Stimulated activated CD4-positive, alpha-beta T cell treated with anti-CD3 and anti-CD28 coated beads, Interleukin-4, amount 100 ng/mL, for 48 hours (primary cell): Measurements from ENCODE around the gene ZBED6.
"Not testable (repeated sequence)": the region's sequence is repeated elsewhere in the genome, so short reads cannot be mapped to it uniquely, and the experiment has no call there.

Experiments used
- DNase-seq, 2 donors: peaks; one replicate each; pipeline ENCODE4 v3.0.0-alpha.2; 2020; ENCODE audit warnings: low read depth in 2 of 2

Gene ZBED6

DNA sequence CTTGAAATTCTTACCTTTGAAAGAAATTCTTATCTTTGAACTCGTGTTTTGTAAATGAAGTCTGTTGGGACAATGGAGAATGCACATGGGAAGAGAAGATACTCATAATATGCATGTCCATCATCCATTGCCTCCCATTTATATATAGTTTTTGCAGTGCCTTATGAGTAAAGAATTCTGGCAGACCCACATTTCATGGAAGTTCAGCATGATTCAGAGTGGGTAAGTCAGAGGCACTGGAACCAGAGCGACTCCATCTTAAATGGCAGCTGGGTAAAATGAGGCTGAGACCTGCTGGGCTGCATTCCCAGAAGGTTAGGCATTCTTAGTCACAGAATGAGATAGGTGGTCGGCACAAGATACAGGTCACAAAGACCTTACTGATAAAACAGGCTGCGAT lies 16.6 kb upstream of the ZBED6 start:
- no peak for DNase-seq

DNA sequence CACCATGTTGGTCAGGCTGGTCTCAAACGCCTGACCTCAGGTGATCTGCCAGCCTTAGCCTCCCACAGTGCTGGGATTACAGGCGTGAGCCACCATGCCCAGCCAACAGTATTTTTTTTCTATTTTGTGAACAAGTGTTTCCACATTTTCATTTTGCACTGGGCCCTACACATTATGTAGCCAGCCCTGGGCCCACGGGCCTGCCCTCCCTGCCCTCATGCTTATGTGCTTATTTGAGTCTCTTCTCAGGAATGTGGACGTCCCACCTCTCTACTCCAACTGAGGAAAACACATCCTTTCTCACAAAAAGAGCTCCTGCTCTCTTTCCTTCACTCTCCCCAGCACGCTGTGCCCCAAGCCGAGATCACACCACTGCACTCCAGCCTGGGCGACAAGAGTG lies 13.5 kb upstream of the ZBED6 start:
- DNase-seq: no peak

DNA sequence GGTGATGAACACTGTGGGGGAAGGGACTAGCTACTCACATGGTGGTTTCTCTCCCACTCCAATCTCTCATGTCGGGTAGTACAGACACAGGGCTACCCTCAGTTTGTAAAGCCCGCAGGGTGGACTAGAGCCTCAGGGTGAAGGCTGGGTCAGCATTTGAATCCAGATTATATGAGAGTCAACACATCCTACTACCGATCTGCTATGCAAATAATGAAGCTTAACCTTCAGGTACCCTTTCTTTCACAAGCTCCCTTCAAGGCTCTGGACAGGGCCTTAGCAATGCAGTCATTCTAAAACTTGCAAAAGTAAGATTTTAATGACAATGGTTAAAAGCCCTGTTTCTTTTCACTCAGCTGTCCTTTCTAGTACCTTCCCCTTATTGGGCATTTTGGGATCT lies 5.5 kb upstream of the ZBED6 start:
- no peak for DNase-seq

DNA sequence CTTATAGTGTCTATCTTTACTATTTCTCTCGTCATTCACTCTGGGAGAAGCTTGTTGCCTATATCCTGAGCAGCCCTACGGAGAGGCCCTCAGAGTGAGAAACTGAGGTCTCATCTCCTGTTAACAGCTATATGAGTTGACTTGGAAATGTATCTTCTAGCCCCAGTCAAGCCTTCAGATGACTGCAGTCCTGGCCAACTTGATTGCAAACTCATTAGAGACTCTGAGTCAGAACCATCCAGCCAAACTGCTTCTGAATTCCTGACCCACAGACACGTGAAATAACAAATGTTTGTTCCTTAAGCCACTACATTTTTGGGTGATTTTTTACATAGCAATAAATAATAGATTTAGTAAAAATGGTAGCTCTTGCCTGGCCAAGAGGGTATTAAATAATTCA lies 3.9 kb upstream of the ZBED6 start:
- no peak for DNase-seq

DNA sequence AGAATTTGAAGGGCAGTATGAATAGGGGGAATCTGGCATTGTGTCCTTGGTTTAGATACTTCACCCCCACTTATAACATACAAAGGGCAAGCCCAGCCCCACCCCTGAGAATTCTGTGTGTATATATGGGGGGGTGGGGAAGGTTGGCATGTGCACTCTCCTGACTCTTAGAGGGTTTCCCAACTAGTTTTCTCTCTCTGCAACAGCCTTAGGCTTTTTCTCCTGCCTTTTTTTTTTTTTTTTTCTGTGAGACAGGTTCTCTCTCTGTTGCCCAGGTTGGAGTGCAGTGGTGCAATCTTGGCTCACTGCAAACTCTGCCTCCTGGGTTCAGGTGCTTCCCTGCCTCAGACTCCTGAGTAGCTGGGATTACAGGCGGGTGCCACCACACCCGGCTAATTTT lies 2.9 kb upstream of the ZBED6 start:
- no peak for DNase-seq

DNA sequence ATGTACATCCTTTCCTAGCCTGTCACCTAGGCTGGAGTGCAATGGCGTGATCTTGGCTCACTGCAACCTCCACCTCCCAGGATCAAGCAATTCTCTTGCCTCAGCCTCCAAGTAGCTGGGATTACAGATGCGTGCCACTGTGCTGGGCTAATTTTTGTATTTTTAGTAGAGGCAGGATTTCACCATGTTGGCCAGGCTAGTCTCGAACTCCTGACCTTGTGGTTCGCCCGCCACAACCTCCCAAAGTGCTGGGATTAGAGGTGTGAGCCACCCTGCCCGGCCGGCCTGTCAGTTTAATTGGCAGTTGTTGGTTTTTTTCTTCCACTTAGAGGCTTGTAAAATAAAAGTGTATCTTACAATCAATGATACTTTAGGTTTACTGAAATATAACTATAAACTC lies 1.9 kb upstream of the ZBED6 start:
- DNase-seq: not testable (repeated sequence)

DNA sequence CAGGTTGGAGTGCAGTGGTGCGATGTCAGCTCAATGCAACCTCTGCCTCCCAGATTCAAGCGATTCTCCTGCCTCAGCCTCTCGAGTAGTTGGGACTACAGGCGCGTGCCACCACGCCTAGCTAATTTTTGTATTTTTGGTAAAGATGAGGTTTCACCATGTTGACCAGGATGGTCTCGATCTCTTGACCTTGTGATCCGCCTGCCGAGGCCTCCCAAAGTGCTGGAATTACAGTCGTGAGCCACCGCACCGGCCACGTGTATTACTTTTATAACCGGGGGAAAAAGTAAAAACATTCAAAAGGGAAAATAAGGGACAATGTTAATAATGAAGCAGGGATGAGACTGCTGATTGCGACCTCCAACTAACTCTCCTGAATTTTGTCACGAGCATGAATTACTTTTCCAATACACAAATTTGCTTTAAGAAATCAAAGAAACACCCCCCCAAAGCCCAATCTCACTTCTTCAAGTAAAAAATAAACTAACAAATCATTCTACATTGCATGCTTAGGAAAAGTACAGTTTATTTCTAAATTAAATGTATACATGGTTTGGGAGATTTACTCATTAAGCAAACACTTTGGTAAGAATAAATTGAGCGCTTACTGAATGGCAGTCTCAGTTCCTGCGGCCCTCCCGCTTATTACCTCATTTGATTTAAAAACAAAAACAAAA lies 521 bp upstream of the ZBED6 start:
- DNase-seq: no peak

DNA sequence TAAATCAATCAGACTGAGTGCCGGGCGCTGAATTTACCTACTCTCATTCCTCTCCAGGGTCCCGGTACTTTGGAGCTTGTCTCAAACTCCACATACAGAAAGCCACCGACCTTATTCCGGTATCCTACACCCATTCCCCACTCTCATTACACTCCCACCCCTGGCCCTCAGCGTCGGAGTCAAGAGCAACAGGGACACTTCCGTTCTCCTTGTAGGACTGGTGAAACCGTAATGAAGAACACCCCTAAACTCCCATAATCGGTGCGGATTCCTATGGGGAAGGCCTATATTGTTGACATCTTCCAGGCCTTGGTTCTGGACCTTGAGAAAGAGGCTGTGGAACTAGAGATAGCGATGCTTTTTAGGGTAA lies 798 bp downstream of the ZBED6 start:
- peak; percentile 3 to 7 for DNase-seq

DNA sequence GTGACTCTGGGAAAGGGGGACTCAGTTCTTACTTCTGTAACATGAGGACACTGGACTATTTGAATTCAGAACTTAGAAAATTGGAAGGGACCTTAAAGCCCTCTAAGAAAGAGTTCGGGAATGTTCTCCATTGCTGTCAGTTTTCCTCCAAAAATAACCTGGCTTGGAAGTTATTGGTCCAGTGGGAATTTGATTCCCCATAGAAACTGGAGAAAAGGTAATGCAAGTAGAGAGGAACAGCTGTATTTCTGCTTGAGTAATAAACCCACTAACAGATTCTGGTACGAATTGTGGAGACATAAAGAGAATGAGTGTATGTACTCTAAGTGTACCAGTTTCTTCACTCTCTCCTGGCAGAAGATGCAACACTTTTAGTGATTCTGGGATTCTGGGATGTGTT lies 1.8 kb downstream of the ZBED6 start:
- DNase-seq: no peak

DNA sequence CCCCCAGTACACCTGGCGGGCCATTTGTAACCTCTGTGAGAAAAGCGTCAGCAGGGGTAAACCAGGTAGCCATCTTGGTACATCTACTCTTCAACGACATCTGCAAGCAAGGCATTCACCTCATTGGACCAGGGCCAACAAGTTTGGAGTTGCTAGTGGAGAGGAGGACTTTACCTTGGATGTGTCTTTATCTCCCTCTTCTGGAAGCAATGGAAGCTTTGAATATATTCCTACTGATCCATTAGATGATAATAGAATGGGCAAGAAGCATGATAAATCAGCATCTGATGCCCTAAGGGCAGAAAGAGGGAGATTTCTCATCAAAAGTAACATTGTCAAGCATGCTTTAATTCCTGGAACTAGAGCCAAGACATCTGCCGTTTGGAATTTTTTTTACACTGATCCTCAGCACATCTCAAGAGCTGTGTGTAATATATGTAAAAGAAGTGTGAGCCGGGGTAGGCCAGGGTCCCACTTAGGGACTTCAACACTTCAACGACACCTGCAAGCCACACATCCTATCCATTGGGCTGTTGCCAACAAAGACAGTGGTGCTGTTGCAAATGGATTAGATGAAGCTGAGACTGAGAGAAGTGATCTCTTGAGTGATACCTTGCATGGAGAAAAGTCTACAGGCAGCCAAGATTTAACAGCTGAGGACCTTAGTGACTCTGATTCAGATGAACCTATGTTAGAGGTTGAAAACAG lies 2.7 kb downstream of the ZBED6 start:
- DNase-seq: no peak

DNA sequence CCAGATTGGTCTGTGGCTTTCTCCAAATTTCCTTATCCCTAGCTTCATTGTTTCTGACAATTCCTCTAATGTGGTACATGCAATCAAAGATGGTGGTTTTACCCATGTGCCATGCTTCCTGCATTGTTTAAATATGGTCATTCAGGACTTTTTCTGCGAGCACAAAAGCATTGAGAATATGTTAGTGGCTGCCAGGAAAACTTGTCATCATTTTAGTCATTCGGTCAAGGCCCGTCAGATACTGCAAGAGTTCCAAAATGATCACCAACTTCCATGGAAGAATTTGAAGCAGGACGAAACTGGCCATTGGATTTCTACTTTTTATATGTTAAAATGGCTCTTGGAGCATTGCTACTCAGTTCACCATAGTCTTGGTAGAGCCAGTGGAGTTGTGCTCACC lies 3.7 kb downstream of the ZBED6 start:
- no peak for DNase-seq

DNA sequence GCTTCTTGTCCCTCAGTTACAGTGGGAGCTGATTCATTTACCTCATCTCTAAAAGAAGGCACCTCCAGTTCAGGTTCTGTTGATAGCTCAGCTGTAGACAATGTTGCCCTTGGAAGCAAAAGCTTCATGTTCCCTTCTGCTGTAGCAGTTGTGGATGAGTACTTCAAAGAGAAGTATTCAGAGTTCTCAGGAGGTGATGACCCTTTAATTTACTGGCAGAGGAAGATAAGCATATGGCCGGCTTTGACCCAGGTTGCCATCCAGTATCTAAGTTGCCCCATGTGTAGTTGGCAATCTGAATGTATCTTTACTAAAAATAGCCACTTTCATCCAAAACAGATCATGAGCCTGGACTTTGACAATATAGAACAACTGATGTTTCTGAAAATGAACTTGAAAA lies 4.5 kb downstream of the ZBED6 start:
- no peak for DNase-seq

DNA sequence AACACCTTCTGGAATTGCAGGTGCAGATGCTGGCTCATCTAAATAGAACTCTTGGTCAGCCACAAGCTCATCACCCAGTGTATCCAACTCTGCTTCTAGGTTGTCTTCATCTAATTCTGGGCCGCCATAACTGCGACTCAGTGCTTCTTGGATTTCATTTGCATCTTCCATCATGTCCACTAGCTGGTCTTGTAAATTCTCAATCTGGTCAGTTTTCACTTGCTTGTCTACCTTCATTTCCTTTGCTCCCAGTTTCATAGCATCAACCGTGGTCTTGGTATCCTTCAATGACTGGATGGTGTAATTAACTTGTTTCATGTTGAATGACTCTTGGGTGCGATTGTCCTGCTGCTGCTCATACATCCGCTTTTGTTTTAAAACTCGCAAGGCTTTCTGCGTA lies 10.3 kb downstream of the ZBED6 start:
- no peak for DNase-seq

DNA sequence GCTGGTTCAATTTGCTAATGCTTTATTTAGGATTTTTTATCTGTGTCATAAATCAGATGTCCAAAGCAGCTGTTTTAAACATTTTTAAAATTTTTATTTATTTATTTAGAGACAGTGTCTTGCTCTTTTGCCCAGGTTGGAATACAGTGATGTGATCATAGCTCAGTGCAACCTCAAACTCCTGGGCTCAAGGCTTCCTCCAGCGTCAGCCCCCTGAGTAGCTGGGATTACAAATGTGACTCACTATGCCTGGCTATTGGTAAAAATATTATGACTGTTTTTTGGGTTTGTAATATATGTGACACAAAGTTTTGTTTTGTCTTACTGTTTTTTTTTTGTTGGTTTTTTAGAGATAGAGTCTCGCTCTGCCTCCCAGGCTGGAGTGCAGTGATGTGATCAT lies 11.8 kb downstream of the ZBED6 start:
- DNase-seq: no peak

DNA sequence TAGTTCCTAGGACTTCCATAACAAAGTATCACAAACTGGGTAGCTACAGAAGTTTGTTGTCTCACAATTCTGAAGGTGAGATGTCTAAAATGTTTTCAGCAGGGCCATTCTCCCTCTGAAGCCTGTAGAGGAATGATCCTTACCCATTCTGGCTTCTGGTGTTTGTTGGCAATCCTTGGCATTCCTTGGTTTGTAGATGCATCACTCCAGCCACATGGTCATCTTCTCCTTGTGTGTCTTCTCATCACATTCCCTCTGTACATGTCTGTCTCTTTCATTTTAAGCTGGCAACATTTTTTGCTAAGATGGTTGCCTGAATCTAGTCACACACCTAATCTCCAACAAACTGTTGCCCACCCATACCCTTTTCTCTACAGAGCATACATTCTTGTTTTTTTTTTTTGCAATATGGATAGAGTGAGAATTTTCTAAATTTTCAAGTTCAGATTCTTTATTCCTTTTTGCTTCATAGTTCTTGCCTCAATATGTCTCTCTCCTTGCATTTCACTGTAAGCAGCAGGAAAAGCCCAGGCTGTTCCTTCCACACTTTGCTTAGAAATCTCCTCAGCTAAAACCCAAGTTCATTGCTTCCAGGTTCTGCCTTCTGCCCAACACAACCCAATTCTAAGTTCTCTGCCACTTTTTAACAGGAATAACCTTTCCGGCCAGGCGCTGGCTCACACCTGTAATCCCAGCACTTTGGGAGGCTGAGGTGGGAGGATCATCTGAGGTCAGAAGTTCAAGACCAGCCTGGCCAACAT lies 18.3 kb downstream of the ZBED6 start:
- no peak for DNase-seq

DNA sequence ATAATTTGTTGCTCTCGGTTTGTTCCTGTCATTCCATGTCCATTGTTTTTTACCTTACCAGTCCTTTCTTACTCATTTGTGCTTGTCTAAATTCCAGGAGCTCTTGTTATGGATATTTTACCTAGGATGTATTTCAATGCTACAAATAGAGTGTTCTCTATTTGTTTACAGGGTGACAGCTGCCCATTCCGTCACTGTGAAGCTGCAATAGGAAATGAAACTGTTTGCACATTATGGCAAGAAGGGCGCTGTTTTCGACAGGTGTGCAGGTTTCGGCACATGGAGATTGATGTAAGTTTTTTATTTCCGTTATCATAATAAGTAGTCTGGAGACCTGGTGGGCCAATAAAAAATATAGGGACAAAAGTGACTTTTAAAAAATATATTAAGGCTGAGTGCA lies 23.0 kb downstream of the ZBED6 start:
- no peak for DNase-seq

DNA sequence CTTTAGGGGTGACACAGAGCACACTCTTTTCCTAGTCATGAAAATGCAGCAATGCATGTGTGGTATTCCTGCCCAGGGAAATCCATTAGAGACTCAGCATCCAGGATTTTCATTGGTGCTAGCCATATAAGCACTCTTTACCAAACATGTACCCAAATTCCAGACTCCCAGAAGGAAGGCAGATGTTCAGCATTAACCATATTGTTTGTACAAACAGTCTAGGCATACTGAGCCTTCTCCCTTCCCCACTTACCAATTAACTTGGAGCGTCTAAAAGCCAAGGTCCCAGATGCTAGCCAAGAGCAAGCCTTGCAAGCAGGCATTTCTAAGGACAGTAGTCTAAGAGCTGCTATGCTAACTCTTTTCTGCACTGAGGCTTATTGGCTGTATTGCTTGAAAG lies 27.9 kb downstream of the ZBED6 start:
- DNase-seq: no peak

DNA sequence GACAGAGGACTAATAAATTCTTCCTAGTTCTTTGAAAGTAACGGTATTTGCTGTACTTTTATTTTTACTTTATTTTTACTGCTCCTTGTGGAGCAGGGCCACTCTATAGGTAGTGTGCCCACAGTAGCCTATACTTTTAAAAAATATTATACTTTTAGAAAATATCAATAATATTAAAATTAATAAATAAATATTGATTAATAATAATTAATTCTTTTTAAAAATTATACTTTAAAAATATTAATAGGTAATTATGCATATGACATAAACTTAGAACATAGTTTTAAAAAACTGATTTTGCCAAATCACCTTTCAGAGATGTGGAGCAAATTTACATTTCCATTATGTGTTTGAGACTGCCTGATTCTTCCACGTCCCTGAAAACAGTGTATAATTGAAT lies 30.8 kb downstream of the ZBED6 start:
- no peak for DNase-seq

DNA sequence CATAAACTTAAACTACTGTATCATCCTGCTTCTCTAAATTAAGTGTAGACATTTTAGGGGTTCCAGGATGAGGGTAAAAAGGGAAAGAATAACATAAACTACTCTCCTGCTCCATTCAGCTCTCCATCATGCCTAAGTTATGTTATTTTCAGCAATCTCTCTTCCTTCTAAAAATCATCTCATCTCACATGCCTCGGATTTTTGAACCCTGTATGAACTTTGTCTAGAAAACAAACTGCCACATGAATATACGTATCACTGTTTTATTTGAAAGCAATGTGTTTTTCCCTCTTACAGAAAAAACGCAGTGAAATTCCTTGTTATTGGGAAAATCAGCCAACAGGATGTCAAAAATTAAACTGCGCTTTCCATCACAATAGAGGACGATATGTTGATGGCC lies 32.6 kb downstream of the ZBED6 start:
- DNase-seq: no peak

DNA sequence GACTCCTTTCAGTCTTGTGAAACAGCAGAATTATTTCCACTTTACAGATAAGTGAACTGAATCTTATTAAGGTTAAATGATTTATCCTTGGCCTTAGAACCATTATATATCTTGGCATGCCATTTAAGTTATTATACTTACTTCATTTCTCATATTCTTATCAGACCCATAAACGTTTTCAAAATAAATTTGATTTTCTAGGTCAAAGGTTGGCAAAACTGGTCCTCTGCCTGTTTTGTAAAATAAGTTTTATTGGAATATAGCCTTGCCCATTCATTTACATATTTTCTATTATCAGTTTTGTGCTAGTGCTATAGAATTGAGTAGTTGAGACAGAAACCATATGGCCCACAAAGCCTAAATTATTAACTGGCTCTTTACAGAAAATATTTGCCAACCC lies 33.1 kb downstream of the ZBED6 start:
- DNase-seq: no peak

DNA sequence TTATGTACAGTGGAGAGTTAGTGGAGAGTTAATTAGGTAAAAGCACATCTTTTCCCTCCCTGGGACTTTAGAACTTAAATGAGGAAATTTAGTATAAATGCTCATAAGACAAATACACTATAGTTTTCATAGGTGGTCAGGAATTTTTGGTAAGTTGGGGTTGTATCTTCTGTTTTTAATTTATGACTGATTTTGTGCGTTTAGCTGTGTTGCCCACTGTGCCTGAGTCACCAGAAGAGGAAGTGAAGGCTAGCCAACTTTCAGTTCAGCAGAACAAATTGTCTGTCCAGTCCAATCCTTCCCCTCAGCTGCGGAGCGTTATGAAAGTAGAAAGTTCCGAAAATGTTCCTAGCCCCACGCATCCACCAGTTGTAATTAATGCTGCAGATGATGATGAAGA lies 33.8 kb downstream of the ZBED6 start:
- not testable (repeated sequence) for DNase-seq

DNA sequence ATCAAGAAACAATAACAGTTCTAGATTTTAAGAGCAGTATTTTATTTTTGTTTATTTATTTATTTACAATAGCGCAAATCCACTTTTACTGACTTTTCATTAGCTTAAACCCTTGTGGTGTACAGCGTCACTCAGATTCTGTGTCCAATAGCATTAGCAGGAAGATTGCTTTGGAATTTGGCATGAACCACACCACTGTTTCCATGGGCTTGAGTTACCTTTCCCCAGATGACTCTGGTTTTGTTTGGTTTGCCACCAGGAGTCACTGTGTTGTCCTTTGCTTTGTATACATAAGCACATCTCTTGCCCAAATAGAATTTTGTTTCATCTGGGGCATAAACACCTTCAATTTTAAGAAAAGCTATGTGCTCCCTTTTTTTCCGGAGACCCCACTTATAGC lies 40.1 kb downstream of the ZBED6 start:
- no peak for DNase-seq

DNA sequence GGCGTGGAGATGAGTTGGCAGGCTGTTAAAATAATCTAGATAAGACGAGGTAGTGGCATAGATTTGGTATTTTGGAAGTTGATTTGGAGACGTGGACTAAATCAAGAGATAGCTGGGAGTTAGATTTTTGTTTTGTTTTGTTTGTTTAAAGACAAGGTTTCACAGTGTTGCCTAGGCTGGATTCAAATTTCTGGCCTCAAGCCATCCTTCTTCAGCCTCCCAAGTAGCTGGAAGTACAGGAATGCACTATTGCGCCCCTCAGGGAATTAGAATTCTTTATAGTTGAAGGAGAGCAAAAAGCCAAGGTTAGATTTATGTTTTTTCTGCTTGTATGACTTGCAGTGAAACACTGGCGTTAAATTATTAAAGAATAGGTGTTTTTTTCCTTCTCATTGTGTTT lies 43.7 kb downstream of the ZBED6 start:
- DNase-seq: no peak
